GM18909 (cell line): ENCODE data around the gene PPP1R13B.

Experiments
- ATAC-seq: cut with Tn5 transposase; IDR thresholded peaks from one replicate; pipeline ENCODE4 v1.9.1; 2021; ENCODE audit warnings: mild to moderate bottlenecking; ENCODE audit not compliant: unreplicated experiment, poor library complexity

The PPP1R13B gene

GRCh38 chr14:103719751-103720150 lies 127.6 kb downstream of the PPP1R13B start:
- ATAC-seq = no peak

- no peak for ATAC-seq
Measured at GRCh38 chr14:103718572-103718971, 128.8 kb downstream of the PPP1R13B start.

- ATAC-seq = no peak
Measured at GRCh38 chr14:103716899-103717411, 130.4 kb downstream of the PPP1R13B start.

- ATAC-seq = peak; percentile 6
Measured at GRCh38 chr14:103716091-103716801, 131.1 kb downstream of the PPP1R13B start.

- peak; percentile 91 for ATAC-seq
Measured at GRCh38 chr14:103715052-103716000, 132.0 kb downstream of the PPP1R13B start, which contains the start of the genes XRCC3 and ZFYVE21. Gene XRCC3 (minus strand): TSS chr14:103715451. CDS start chr14:103711087, 4,364 bp downstream. Gene ZFYVE21 (plus strand): TSS chr14:103715810. CDS start chr14:103715842, 32 bp downstream.

GRCh38 chr14:103714063-103714724 lies 133.2 kb downstream of the PPP1R13B start:
- no peak for ATAC-seq

- no peak for ATAC-seq
Measured at GRCh38 chr14:103713304-103714062, 133.9 kb downstream of the PPP1R13B start.

- no peak for ATAC-seq
Measured at GRCh38 chr14:103712633-103713247, 134.6 kb downstream of the PPP1R13B start.

- no peak for ATAC-seq
Measured at GRCh38 chr14:103711516-103712431, 135.6 kb downstream of the PPP1R13B start.

GRCh38 chr14:103710771-103711377 lies 136.5 kb downstream of the PPP1R13B start:
- ATAC-seq = no peak

- ATAC-seq = no peak
Measured at GRCh38 chr14:103709814-103710213, 137.6 kb downstream of the PPP1R13B start.

- ATAC-seq = no peak
Measured at GRCh38 chr14:103708750-103709187, 138.6 kb downstream of the PPP1R13B start.

- no peak for ATAC-seq
Measured at GRCh38 chr14:103707329-103708263, 139.8 kb downstream of the PPP1R13B start.

GRCh38 chr14:103706551-103707328 lies 140.6 kb downstream of the PPP1R13B start:
- ATAC-seq = no peak

GRCh38 chr14:103705504-103706284 lies 141.7 kb downstream of the PPP1R13B start:
- no peak for ATAC-seq
